ENCODE measurements around the gene GTF2H2C. TPM values are rescaled to one million over a fixed set of nuclear protein-coding genes. Genes with fewer than 3 reads are reported as not detected.

The GTF2H2C gene
- total and polyA plus RNA-seq, 2 of the 4 experiments (the other 2 are of a cell fraction): 16.9 to 32.8 TPM

Small RNA genes within 50 kb of the gene (microRNA-seq; reads per million reads assigned to microRNA genes)
- gene RNU6-724P (ENCODE audit: insufficient read depth, insufficient read length): not detected

Small RNA genes within 50 kb of the gene (small RNA-seq; reads per million reads assigned to genes)
- 0 reads per million in 5 experiments for gene RNU6-724P

Other genes with a start within 250 kb of the GTF2H2C start
- 0.90 and 1.9 TPM in 2 replicates for gene CCDC125, start 227.4 kb upstream of the GTF2H2C start, total RNA-seq (2012; rRNA removed)
- 0.96 and 1.2 TPM in 2 replicates for gene CCDC125, start 227.4 kb upstream of the GTF2H2C start, polyA plus RNA-seq (2012; rRNA removed)
- gene AK6, start 190.7 kb upstream of the GTF2H2C start, total RNA-seq (2012; rRNA removed): 14.7 and 38.6 TPM in 2 replicates
- gene AK6, start 190.7 kb upstream of the GTF2H2C start, polyA plus RNA-seq (2012; rRNA removed): 23.1 and 34.4 TPM in 2 replicates
- 104 and 127 TPM in 2 replicates for gene TAF9, start 190.7 kb upstream of the GTF2H2C start, total RNA-seq (2012; rRNA removed)
- 98.4 and 107 TPM in 2 replicates for gene TAF9, start 190.7 kb upstream of the GTF2H2C start, polyA plus RNA-seq (2012; rRNA removed)
- 10.9 and 13.3 TPM in 2 replicates for gene RAD17, start 190.4 kb upstream of the GTF2H2C start, total RNA-seq (2012; rRNA removed)
- 9.9 and 11.4 TPM in 2 replicates for gene RAD17, start 190.4 kb upstream of the GTF2H2C start, polyA plus RNA-seq (2012; rRNA removed)
- 0.54 and 0.83 TPM in 2 replicates for gene MARVELD2, start 145.1 kb upstream of the GTF2H2C start, total RNA-seq (2012; rRNA removed)
- gene MARVELD2, start 145.1 kb upstream of the GTF2H2C start, polyA plus RNA-seq (2012; rRNA removed): 0.29 and 0.51 TPM in 2 replicates
- gene OCLN, start 67.4 kb upstream of the GTF2H2C start, total RNA-seq (2012; rRNA removed): 0.72 and 0.83 TPM in 2 replicates
- 0.82 and 0.99 TPM in 2 replicates for gene OCLN, start 67.4 kb upstream of the GTF2H2C start, polyA plus RNA-seq (2012; rRNA removed)

All from IMR-90 (cell line).